ENCODE data around the gene CNKSR1.

Gene CNKSR1

DNA sequence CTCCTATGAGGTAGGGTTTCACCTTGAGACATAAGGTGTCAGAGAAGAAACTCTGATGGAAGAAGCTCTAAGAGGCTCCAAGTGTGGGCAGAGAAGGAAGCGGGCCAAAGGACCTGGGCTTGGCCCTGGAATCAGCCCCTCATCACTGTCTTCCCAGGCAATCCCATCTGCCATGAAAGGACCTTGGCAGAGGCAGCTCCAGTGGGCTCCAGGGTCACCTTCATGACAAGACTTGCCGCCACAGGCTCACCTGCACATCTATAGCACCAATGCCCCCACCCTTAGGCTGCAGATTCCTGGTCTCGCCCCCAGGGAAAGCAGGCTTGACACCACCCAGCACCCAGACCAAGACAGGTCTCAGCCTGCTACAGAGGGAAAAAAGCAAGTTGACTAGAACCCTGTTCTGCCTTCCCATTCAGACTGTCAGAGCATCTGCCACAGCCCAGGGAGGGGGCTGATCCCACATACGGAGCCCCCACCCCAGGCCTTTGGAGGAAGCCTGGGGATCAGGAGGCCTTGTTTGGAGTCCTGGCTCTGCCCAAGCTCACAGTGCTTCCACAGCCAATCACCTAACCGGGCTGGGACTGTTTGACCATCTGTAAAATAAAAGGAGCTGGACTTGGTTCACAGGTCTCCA, 18.9 kb upstream of the CNKSR1 start:
- Histone ChIP-seq H3K79me1 (replicated peaks; ENCODE audit: low read length, poor library complexity, severe bottlenecking) (no peaks in the 10 kb centered on the region), H2AFZ (ENCODE audit: low read depth, low read length) (no peak overlapping the region), H2BK5ac (ENCODE audit: low read depth, low read length, poor library complexity, severe bottlenecking) (no peak overlapping the region), H2AK5ac (ENCODE audit: low read length, severe bottlenecking) (no peak overlapping the region), H3K4me3 (ENCODE audit: insufficient read depth in 1 of 2, low read depth in 1 of 2, low read length in 2 of 2) (no peak overlapping the region), H3K9ac (ENCODE audit: low read length) (no peak overlapping the region), H3K23ac (ENCODE audit: low read length in 2 of 2) (no peak overlapping the region), H2BK120ac (ENCODE audit: low read depth, low read length) (peak overlapping the region; percentile 13), H3K9me3 (ENCODE audit: control insufficient read depth, low read length) (no peaks in the 10 kb centered on the region), H3K27ac (ENCODE audit: low read length, poor library complexity, severe bottlenecking) (no peak overlapping the region), H3K14ac (ENCODE audit: low read length in 2 of 2) (no peak overlapping the region), H3K36me3 (ENCODE audit: control insufficient read depth in 1 of 2, insufficient read depth in 2 of 2, low read depth in 1 of 2, low read length in 2 of 2) (no peaks in the 10 kb centered on the region), H4K91ac (ENCODE audit: low read length) (no peak overlapping the region), H4K8ac (ENCODE audit: low read length) (no peak overlapping the region), H3K4me1 (ENCODE audit: control insufficient read depth, insufficient read depth, low read depth, low read length) (peaks cover 16% of the 10 kb centered on the region), H3K18ac (ENCODE audit: low read depth in 1 of 2, low read length in 2 of 2) (no peak overlapping the region), H3K4ac (ENCODE audit: low read depth in 1 of 2, low read length in 2 of 2) (no peak overlapping the region), H3K4me2 (ENCODE audit: low read length, poor library complexity, severe bottlenecking) (no peak overlapping the region), H2BK12ac (ENCODE audit: low read length in 2 of 2) (no peak overlapping the region), H3K27me3 (ENCODE audit: control insufficient read depth in 1 of 2, insufficient read depth in 1 of 2, low read length in 2 of 2) (peaks cover 80 to 87% of the 10 kb centered on the region in 2 experiments), H2BK15ac (ENCODE audit: low read depth, poor library complexity, severe bottlenecking) (no peak overlapping the region)
- DNase-seq, result no peak
- WGBS, result 78% methylated on average over 5 of the region's 5 CpGs

DNA sequence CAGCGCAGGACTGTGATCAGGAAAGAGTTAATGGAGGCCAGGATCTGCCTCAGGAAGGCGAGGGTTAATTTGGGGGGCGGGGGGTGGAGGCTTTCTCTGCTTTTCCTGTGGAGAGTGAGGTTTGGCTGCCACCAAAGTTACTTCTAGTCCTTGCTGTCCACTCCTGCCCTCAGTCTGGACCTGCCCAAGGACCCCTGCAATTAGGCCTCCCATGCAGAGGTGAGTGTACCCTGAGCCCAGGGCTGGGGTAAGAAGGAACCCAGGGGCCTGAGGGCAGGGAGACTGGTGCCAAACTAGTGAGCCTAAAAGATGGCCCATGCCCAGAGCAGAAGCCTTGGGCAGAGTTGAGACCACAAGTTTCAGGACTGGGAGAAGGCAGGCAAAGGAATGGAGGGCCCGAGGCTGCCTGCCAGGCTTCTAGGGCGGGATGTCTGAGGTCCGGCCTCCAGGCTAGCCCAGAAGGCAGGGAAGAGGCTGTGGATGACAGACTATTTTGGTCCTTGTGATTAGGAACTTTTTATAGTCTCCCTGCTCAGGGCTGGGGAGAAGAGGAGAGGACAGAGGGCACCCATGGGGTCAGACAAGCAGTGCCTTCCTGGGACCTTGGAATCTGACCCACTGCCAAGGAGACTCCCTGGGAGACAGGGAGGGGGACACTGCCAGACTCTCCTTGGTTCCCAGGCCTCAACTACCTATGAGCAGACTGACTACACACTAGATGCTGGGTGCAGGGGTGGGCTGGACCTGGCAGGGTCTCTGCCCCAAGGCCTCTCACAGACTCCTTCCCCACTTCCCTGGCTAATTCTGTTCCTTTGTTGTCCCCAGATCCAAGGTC, 18.2 kb upstream of the CNKSR1 start, which contains the start of gene FAM110D:
Gene FAM110D (plus strand): TSS at position 172 of the 835 bp plus-strand sequence. CDS start 2,213 bp downstream, outside the sequence.
- Histone ChIP-seq H3K23ac (ENCODE audit: low read length in 2 of 2) (peak within 1 kb of the TSS in 1 of 2 experiments; percentile 47), H2BK5ac (ENCODE audit: low read depth, low read length, poor library complexity, severe bottlenecking) (no peak within 1 kb of the TSS)

DNA sequence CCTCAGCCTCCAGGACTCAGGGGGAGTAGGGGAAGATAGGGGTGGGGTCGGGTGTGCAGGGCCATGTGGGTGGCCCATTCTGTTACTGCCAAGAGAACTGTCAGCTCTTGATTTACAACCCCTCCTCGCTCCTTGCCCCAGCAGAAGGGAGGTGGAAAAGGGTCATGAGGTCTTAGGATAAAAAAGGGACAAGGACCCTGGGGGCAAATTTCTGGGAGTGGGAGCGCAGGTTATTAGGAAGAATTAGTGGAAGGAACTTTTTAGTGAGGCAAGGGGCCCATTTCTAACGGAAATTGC, 17.6 kb upstream of the CNKSR1 start:
- DNase-seq, result no peak
- Histone ChIP-seq H4K8ac (ENCODE audit: low read length) (no peak overlapping the region), H3K9me3 (ENCODE audit: control insufficient read depth, low read length) (no peaks in the 10 kb centered on the region), H2BK120ac (ENCODE audit: low read depth, low read length) (no peak overlapping the region), H3K27me3 (ENCODE audit: control insufficient read depth in 1 of 2, insufficient read depth in 1 of 2, low read length in 2 of 2) (peaks cover 73 to 85% of the 10 kb centered on the region in 2 experiments), H4K91ac (ENCODE audit: low read length) (no peak overlapping the region), H3K4me1 (ENCODE audit: control insufficient read depth, insufficient read depth, low read depth, low read length) (peaks cover 23% of the 10 kb centered on the region), H3K18ac (ENCODE audit: low read depth in 1 of 2, low read length in 2 of 2) (no peak overlapping the region), H3K27ac (ENCODE audit: low read length, poor library complexity, severe bottlenecking) (no peak overlapping the region), H3K36me3 (ENCODE audit: control insufficient read depth in 1 of 2, insufficient read depth in 2 of 2, low read depth in 1 of 2, low read length in 2 of 2) (no peaks in the 10 kb centered on the region), H2BK5ac (ENCODE audit: low read depth, low read length, poor library complexity, severe bottlenecking) (no peak overlapping the region), H2AK5ac (ENCODE audit: low read length, severe bottlenecking) (no peak overlapping the region), H3K79me1 (replicated peaks; ENCODE audit: low read length, poor library complexity, severe bottlenecking) (no peaks in the 10 kb centered on the region), H2AFZ (ENCODE audit: low read depth, low read length) (no peak overlapping the region), H3K23ac (ENCODE audit: low read length in 2 of 2) (no peak overlapping the region), H2BK12ac (ENCODE audit: low read length in 2 of 2) (no peak overlapping the region), H3K14ac (ENCODE audit: low read length in 2 of 2) (no peak overlapping the region), H3K4ac (ENCODE audit: low read depth in 1 of 2, low read length in 2 of 2) (no peak overlapping the region), H3K4me3 (ENCODE audit: insufficient read depth in 1 of 2, low read depth in 1 of 2, low read length in 2 of 2) (no peak overlapping the region), H3K4me2 (ENCODE audit: low read length, poor library complexity, severe bottlenecking) (no peak overlapping the region), H3K9ac (ENCODE audit: low read length) (no peak overlapping the region), H2BK15ac (ENCODE audit: low read depth, poor library complexity, severe bottlenecking) (no peak overlapping the region)
- WGBS, result 52% methylated on average over 4 of the region's 4 CpGs

More for the DNA sequence above, 18.2 kb upstream of the CNKSR1 start, which contains the start of gene FAM110D:
- no peak within 1 kb of the TSS for H3K4me2 ChIP-seq (ENCODE audit: low read length, poor library complexity, severe bottlenecking)
- H2AFZ ChIP-seq (ENCODE audit: low read depth, low read length), result peak within 1 kb of the TSS; percentile 67
- H3K4me3 ChIP-seq (ENCODE audit: insufficient read depth in 1 of 2, low read depth in 1 of 2, low read length in 2 of 2), result no peak within 1 kb of the TSS
- H4K91ac ChIP-seq (ENCODE audit: low read length), result peak within 1 kb of the TSS; percentile 18
- WGBS, result 38% methylated on average over 6 of the region's 6 CpGs
- H2BK15ac ChIP-seq (ENCODE audit: low read depth, poor library complexity, severe bottlenecking), result no peak within 1 kb of the TSS
- no peaks in the 10 kb centered on the region for H3K79me1 ChIP-seq (replicated peaks; ENCODE audit: low read length, poor library complexity, severe bottlenecking)
- H3K18ac ChIP-seq (ENCODE audit: low read depth in 1 of 2, low read length in 2 of 2), result peak within 1 kb of the TSS in 1 of 2 experiments; percentile 21
- H3K36me3 ChIP-seq (ENCODE audit: control insufficient read depth in 1 of 2, insufficient read depth in 2 of 2, low read depth in 1 of 2, low read length in 2 of 2), result no peaks in the 10 kb centered on the region
- no peak within 1 kb of the TSS for H3K9ac ChIP-seq (ENCODE audit: low read length)
- no peak for DNase-seq
- peaks cover 79 to 86% of the 10 kb centered on the region in 2 experiments for H3K27me3 ChIP-seq (ENCODE audit: control insufficient read depth in 1 of 2, insufficient read depth in 1 of 2, low read length in 2 of 2)
- H3K9me3 ChIP-seq (ENCODE audit: control insufficient read depth, low read length), result no peaks in the 10 kb centered on the region
- H2BK12ac ChIP-seq (ENCODE audit: low read length in 2 of 2), result peak within 1 kb of the TSS in 1 of 2 experiments; percentile 16
- H2BK120ac ChIP-seq (ENCODE audit: low read depth, low read length), result peak within 1 kb of the TSS; percentile 13
- H3K27ac ChIP-seq (ENCODE audit: low read length, poor library complexity, severe bottlenecking), result no peak within 1 kb of the TSS
- H2AK5ac ChIP-seq (ENCODE audit: low read length, severe bottlenecking), result no peak within 1 kb of the TSS
- no peak within 1 kb of the TSS for H3K14ac ChIP-seq (ENCODE audit: low read length in 2 of 2)
- H4K8ac ChIP-seq (ENCODE audit: low read length), result no peak within 1 kb of the TSS
- peaks cover 19% of the 10 kb centered on the region for H3K4me1 ChIP-seq (ENCODE audit: control insufficient read depth, insufficient read depth, low read depth, low read length)
- peak within 1 kb of the TSS; percentile 15 to 24 for H3K4ac ChIP-seq (ENCODE audit: low read depth in 1 of 2, low read length in 2 of 2)
